ENCODE results near the gene MBTPS1.

MBTPS1 gene

GRCh38 chr16:84045818-84046470, 70.8 kb downstream of the MBTPS1 start:
- H3K9me2 ChIP-seq (ENCODE audit: low read depth, low read length) = no peaks in the 10 kb centered on the region
- H3K27ac ChIP-seq (ENCODE audit: low read depth, low read length, poor library complexity, severe bottlenecking) = no peak overlapping the region
- TF ChIP-seq EZH2 (IDR thresholded peaks at IDR 0.05; ENCODE audit: borderline replicate concordance, low read length) = no peak
- peaks cover 6% of the 10 kb centered on the region; the same call in 1 of the 2 replicates for H3K36me3 ChIP-seq (ENCODE audit: insufficient read depth, low read length)
- H4K20me1 ChIP-seq (ENCODE audit: insufficient read depth, low read length) = no peaks in the 10 kb centered on the region
- no peaks in the 10 kb centered on the region for H3K9me3 ChIP-seq (ENCODE audit: low read length)
- no peak overlapping the region for H3K9ac ChIP-seq (ENCODE audit: low read length)
- no peak overlapping the region for H3K4me3 ChIP-seq (ENCODE audit: low read depth, low read length, poor library complexity, severe bottlenecking)
- H3K79me2 ChIP-seq (ENCODE audit: insufficient read depth, low read length) = no peaks in the 10 kb centered on the region
- no peaks in the 10 kb centered on the region for H3K4me1 ChIP-seq (ENCODE audit: insufficient read depth, low read length, severe bottlenecking)
- no peak overlapping the region for H2AFZ ChIP-seq (ENCODE audit: low read length)
- no peaks in the 10 kb centered on the region for H3K27me3 ChIP-seq (ENCODE audit: insufficient read depth, low read length)
- no peaks in the 10 kb centered on the region for H3F3A ChIP-seq (ENCODE audit: insufficient read depth, low read length)
- H3K4me2 ChIP-seq (ENCODE audit: low read length) = no peak overlapping the region

- Histone ChIP-seq H3K27me3 (ENCODE audit: insufficient read depth, low read length) (no peaks in the 10 kb centered on the region), H3K4me2 (ENCODE audit: low read length) (no peak overlapping the region), H3K9ac (ENCODE audit: low read length) (no peak overlapping the region), H3K9me2 (ENCODE audit: low read depth, low read length) (no peaks in the 10 kb centered on the region), H3K9me3 (ENCODE audit: low read length) (no peaks in the 10 kb centered on the region), H4K20me1 (ENCODE audit: insufficient read depth, low read length) (no peaks in the 10 kb centered on the region), H3F3A (ENCODE audit: insufficient read depth, low read length) (no peaks in the 10 kb centered on the region), H3K27ac (ENCODE audit: low read depth, low read length, poor library complexity, severe bottlenecking) (no peak overlapping the region), H2AFZ (ENCODE audit: low read length) (no peak overlapping the region), H3K79me2 (ENCODE audit: insufficient read depth, low read length) (no peaks in the 10 kb centered on the region), H3K36me3 (ENCODE audit: insufficient read depth, low read length) (peaks cover 3% of the 10 kb centered on the region; the same call in 1 of the 2 replicates), H3K4me1 (ENCODE audit: insufficient read depth, low read length, severe bottlenecking) (no peaks in the 10 kb centered on the region), H3K4me3 (ENCODE audit: low read depth, low read length, poor library complexity, severe bottlenecking) (no peak overlapping the region)
- TF ChIP-seq EZH2 (IDR thresholded peaks at IDR 0.05; ENCODE audit: borderline replicate concordance, low read length) (no peak), CTCF (IDR thresholded peaks at IDR 0.05; ENCODE audit: low read length) (no peak)
Observed at GRCh38 chr16:84045001-84045817, 71.5 kb downstream of the MBTPS1 start.

- H3K4me3 ChIP-seq (ENCODE audit: low read depth, low read length, poor library complexity, severe bottlenecking) = no peak overlapping the region
- H3K4me2 ChIP-seq (ENCODE audit: low read length) = no peak overlapping the region
- no peak for TF ChIP-seq EZH2 (IDR thresholded peaks at IDR 0.05; ENCODE audit: borderline replicate concordance, low read length)
- TF ChIP-seq CTCF (IDR thresholded peaks at IDR 0.05; ENCODE audit: low read length) = no peak
- H3K9me3 ChIP-seq (ENCODE audit: low read length) = no peaks in the 10 kb centered on the region
- H3K9me2 ChIP-seq (ENCODE audit: low read depth, low read length) = no peaks in the 10 kb centered on the region
- no peaks in the 10 kb centered on the region for H3F3A ChIP-seq (ENCODE audit: insufficient read depth, low read length)
- no peaks in the 10 kb centered on the region for H3K27me3 ChIP-seq (ENCODE audit: insufficient read depth, low read length)
- H3K27ac ChIP-seq (ENCODE audit: low read depth, low read length, poor library complexity, severe bottlenecking) = no peak overlapping the region
- H2AFZ ChIP-seq (ENCODE audit: low read length) = no peak overlapping the region
- no peaks in the 10 kb centered on the region for H3K4me1 ChIP-seq (ENCODE audit: insufficient read depth, low read length, severe bottlenecking)
- H3K79me2 ChIP-seq (ENCODE audit: insufficient read depth, low read length) = no peaks in the 10 kb centered on the region
- no peaks in the 10 kb centered on the region for H3K36me3 ChIP-seq (ENCODE audit: insufficient read depth, low read length)
- no peaks in the 10 kb centered on the region for H4K20me1 ChIP-seq (ENCODE audit: insufficient read depth, low read length)
- H3K9ac ChIP-seq (ENCODE audit: low read length) = no peak overlapping the region
Observed at GRCh38 chr16:84044118-84044488, 72.6 kb downstream of the MBTPS1 start.

Data from OCI-LY1 (cell line).